Measurements from ENCODE around the gene CRABP1. TPM values are rescaled to one million over a fixed set of nuclear protein-coding genes. Genes with fewer than 3 reads are reported as not detected.

Gene CRABP1
- total RNA-seq, 4 donors from 2014 or later, result 19.6 to 211 (median 105) TPM

DNA sequence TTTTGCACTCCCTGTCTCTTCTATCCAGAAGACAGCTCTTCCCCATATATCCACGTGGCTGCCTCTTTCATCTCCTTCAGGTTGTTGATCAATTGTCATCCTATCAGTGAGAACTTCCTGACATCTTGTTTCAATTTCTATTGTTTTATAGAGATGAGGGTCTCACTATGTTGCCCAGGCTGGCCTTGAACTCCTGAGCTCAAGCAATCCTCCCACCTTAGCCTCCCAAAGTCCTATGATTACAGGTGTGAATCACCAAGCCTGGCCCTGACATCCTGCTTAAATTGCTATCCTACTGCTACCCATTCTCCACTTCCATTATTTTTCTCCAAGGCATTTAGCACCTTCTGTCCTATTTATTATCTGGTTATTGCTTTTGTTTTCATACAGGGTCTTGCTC is 53.0 kb downstream of the CRABP1 start:
- no peak overlapping the region for H3K4me3 ChIP-seq (replicated peaks in 1 of 3)
- TF ChIP-seq, protein P1, sequence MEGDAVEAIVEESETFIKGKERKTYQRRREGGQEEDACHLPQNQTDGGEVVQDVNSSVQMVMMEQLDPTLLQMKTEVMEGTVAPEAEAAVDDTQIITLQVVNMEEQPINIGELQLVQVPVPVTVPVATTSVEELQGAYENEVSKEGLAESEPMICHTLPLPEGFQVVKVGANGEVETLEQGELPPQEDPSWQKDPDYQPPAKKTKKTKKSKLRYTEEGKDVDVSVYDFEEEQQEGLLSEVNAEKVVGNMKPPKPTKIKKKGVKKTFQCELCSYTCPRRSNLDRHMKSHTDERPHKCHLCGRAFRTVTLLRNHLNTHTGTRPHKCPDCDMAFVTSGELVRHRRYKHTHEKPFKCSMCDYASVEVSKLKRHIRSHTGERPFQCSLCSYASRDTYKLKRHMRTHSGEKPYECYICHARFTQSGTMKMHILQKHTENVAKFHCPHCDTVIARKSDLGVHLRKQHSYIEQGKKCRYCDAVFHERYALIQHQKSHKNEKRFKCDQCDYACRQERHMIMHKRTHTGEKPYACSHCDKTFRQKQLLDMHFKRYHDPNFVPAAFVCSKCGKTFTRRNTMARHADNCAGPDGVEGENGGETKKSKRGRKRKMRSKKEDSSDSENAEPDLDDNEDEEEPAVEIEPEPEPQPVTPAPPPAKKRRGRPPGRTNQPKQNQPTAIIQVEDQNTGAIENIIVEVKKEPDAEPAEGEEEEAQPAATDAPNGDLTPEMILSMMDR (IDR thresholded peaks at IDR 0.05), result no peak
- TF ChIP-seq POLR2A (IDR thresholded peaks at IDR 0.05), result no peak
- no peak for DNase-seq
- peaks cover 0 to 6% of the 10 kb centered on the region in 2 donors for H3K4me1 ChIP-seq
- H3K36me3 ChIP-seq, result no peaks in the 10 kb centered on the region
- H3K27me3 ChIP-seq, result no peaks in the 10 kb centered on the region
- intact Hi-C loops (cut with DNase I), result no loop called here
- 86 to 90% methylated on average over 1 of the region's 1 CpG for WGBS, 2 donors
- no peaks in the 10 kb centered on the region for H3K9me3 ChIP-seq
- H3K27ac ChIP-seq, result no peak overlapping the region

DNA sequence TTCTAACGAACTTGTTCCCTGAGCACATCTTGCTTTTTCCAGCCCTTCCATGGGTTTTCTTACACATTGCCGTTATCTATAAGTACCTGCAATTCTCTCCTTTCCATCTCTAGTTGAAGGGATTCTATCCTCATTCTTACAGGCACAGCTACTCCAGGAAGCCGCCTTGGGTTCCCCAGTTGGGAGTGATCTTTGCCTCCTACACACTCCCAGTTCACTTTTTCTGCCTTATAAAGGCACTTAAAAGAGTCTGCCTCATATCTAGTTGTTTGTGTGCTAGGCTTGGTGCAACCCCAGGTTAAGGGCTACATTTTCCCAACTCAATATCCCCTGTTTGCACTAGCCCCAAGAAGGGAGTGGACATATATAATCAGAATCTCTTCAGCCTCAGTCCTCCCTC is 53.9 kb downstream of the CRABP1 start:
- no peak for DNase-seq
- intact Hi-C loops (cut with DNase I), result no loop called here
- TF ChIP-seq, protein P1 (IDR thresholded peaks at IDR 0.05), result no peak
- no peak for TF ChIP-seq POLR2A (IDR thresholded peaks at IDR 0.05)
- no peak overlapping the region for H3K4me3 ChIP-seq (replicated peaks in 1 of 3)
- no peaks in the 10 kb centered on the region for H3K9me3 ChIP-seq
- WGBS, 2 donors, result 84 to 90% methylated on average over 3 of the region's 3 CpGs
- H3K4me1 ChIP-seq, result peaks cover 0 to 6% of the 10 kb centered on the region in 2 donors
- no peaks in the 10 kb centered on the region for H3K27me3 ChIP-seq
- no peak overlapping the region for H3K27ac ChIP-seq
- H3K36me3 ChIP-seq, result no peaks in the 10 kb centered on the region

DNA sequence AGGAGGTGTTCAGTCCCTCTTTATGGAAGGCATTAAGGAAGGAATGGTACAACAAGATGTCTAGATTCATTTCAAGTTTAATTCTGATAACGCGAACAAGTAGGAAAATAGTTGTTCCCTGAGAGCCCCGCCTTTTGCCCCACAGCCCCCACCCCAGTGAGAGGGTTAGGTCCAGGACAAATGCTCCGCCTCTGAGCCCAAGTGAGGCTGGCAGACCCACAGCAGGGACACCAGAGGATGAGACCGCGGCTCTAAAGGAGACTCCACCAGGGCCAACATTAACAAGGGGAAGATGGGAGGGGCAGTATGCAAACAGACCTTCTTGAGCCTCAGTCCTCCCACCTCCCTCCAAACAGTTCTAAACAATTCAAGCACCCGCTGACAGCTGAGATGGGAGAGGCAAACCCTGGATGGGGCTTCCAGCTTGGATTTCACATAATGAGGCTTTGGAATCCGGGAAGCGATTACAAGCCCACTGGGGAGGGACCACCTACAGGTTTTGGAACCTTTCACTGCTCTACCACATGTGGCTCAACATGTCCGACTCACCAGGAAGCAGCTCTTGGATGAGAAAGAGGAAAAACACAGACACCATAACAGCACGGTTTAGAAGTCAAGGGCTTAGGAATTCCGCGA is 54.9 kb downstream of the CRABP1 start:
- no peak for DNase-seq
- Histone ChIP-seq H3K36me3 (no peaks in the 10 kb centered on the region), H3K4me1 (peaks cover 0 to 6% of the 10 kb centered on the region in 2 donors), H3K27me3 (no peaks in the 10 kb centered on the region), H3K4me3 (replicated peaks in 1 of 3) (no peak overlapping the region), H3K27ac (no peak overlapping the region), H3K9me3 (no peaks in the 10 kb centered on the region)
- intact Hi-C loops (cut with DNase I), result no loop called here
- WGBS, 2 donors, result 62 to 66% methylated on average over 13 of the region's 13 CpGs
- TF ChIP-seq POLR2A (IDR thresholded peaks at IDR 0.05), result no peak
- TF ChIP-seq, protein P1 (IDR thresholded peaks at IDR 0.05), result no peak

DNA sequence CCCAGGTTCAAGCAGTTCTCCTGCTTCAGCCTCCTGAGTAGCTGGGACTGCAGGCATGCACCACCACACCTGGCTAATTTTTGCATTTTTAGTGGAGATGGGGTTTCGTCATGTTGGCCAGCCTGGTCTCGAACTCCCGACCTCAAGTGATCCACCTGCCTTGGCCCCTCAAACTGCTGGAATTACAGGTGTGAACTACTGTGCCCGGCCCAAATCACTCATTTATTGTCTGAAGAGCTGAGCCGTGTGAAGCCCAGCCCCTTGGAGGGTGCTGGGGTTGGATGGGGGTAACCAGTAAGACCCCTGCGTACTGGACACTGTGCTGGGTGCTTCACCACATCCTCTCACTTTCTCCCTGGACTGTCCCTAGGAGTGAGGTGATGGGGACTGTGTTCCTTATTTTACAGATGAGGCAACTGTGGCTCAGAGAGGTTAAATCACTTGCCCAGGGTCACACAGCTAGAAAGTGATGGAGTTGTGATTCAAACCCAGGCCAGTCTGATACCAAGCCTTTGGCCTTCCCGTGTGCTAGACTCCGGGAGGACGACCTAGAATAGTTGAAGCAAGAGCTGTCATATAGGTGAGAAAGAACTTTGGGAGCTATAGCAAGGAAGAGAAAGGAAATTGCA is 56.1 kb downstream of the CRABP1 start:
- WGBS, 2 donors, result 86 to 90% methylated on average over 8 to 9 of the region's 9 CpGs
- no peaks in the 10 kb centered on the region for H3K27me3 ChIP-seq
- H3K27ac ChIP-seq, result no peak overlapping the region
- DNase-seq, result no peak
- TF ChIP-seq, protein P1 (IDR thresholded peaks at IDR 0.05), result no peak
- no peak for TF ChIP-seq POLR2A (IDR thresholded peaks at IDR 0.05)
- H3K4me3 ChIP-seq (replicated peaks in 1 of 3), result no peak overlapping the region
- H3K9me3 ChIP-seq, result no peaks in the 10 kb centered on the region
- H3K4me1 ChIP-seq, result peaks cover 0 to 6% of the 10 kb centered on the region in 2 donors
- H3K36me3 ChIP-seq, result no peaks in the 10 kb centered on the region
- intact Hi-C loops (cut with DNase I), result no loop called here

DNA sequence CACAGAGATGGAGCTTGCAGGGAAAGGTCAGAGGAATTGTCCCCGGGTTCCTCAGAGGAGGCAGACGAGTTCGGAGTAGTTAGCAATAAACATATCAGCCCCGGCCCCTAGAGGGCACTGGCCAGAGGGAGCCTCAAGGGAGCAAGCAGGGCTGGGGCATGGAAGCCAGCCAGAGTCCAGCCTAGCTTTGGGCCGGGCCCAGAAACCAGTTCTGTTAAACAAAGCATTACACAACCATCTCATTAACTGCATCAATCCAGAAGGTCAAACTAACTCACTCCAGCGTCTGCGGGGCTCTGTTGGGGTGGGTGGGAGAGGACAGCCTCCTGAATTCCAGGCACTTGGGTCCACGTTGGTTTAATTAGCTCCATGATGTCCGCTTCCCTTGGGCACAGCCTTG is 56.8 kb downstream of the CRABP1 start:
- H3K27ac ChIP-seq, result no peak overlapping the region
- intact Hi-C loops (cut with DNase I), result no loop called here
- TF ChIP-seq, protein P1 (IDR thresholded peaks at IDR 0.05), result peak in 3 of 6 experiments; percentile 7 to 29 (median 12)
- no peak for TF ChIP-seq POLR2A (IDR thresholded peaks at IDR 0.05)

More for the DNA sequence above, 56.8 kb downstream of the CRABP1 start:
- no peak overlapping the region for H3K4me3 ChIP-seq (replicated peaks in 1 of 3)
- no peaks in the 10 kb centered on the region for H3K9me3 ChIP-seq
- H3K36me3 ChIP-seq, result no peaks in the 10 kb centered on the region
- DNase-seq, result peak; percentile 57 to 67
- 43 to 50% methylated on average over 7 to 8 of the region's 9 CpGs for WGBS, 2 donors
- H3K4me1 ChIP-seq, result peaks cover 0 to 6% of the 10 kb centered on the region in 2 donors
- no peaks in the 10 kb centered on the region for H3K27me3 ChIP-seq

All from thyroid gland (tissue), 4 donors.